D721Med (cell line): Measurements from ENCODE around the gene CHCHD4.
"Not testable (repeated sequence)": the region's sequence is repeated elsewhere in the genome, so short reads cannot be mapped to it uniquely, and the experiment has no call there.

Source experiments
- DNase-seq: peaks from one replicate; pipeline ENCODE4 v3.0.0; 2011; ENCODE audit warnings: low spot score; ENCODE audit not compliant: insufficient read length
- FAIRE-seq: peaks from 2 replicates; lab custom pipeline; 2011; peaks lifted over from hg19 to GRCh38; lab: Jason Lieb, UNC
- CTCF ChIP-seq: IDR thresholded peaks from 2 replicates; pipeline ENCODE4 v1.5.1; 2012; ENCODE audit warnings: mild to moderate bottlenecking, control low read depth; ENCODE audit not compliant: insufficient read depth; ENCODE audit errors: missing control alignments

The CHCHD4 gene

GRCh38 chr3:14125193-14126016 lies 735 bp upstream of the CHCHD4 start:
- TF ChIP-seq CTCF = no peak
- DNase-seq = no peak

GRCh38 chr3:14124223-14124614 lies 451 bp downstream of the CHCHD4 start:
- no peak for DNase-seq
- no peak for FAIRE-seq
- no peak for TF ChIP-seq CTCF

More at GRCh38 chr3:14125193-14126016, 735 bp upstream of the CHCHD4 start:
- FAIRE-seq = no peak

- TF ChIP-seq CTCF = peak; percentile 32
- no peak for DNase-seq
- FAIRE-seq = no peak
Measured at GRCh38 chr3:14123308-14124222, 1.1 kb downstream of the CHCHD4 start.

GRCh38 chr3:14122301-14122700 lies 2.4 kb downstream of the CHCHD4 start:
- no peak for TF ChIP-seq CTCF
- FAIRE-seq = no peak
- DNase-seq = no peak

GRCh38 chr3:14121859-14122258 lies 2.8 kb downstream of the CHCHD4 start:
- DNase-seq (no peak), FAIRE-seq (no peak)
- TF ChIP-seq CTCF = no peak

GRCh38 chr3:14120921-14121448 lies 3.7 kb downstream of the CHCHD4 start:
- DNase-seq, FAIRE-seq: not testable (repeated sequence)
